ENCODE results near the gene ARHGEF26. TPM values are rescaled to one million over a fixed set of nuclear protein-coding genes. Genes with fewer than 3 reads are reported as not detected.

ARHGEF26 gene
- polyA plus RNA-seq, 3 donors: 0.05 TPM; not detected in 2

DNA sequence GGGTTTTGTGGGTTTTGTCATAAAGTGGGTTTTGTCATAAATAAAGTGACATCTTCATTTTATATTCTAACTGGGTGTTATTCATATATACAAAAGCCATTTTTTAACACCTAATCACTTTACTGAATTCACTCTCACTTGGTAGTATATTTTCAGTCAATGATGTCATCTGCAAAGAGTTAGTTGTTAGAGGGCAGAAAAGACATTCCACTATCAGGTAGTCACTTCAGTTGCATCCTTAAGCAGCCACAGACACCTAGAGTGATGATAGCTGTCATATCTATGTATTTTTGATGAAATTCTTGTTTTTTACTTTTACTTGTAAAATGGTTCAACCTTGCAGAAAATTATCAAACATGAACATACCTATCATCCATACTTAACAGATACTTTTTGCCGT, 114.1 kb downstream of the ARHGEF26 start:
- Histone ChIP-seq H3K36me3 (replicated peaks in 1 of 2; ENCODE audit: control insufficient read depth in 1 of 2, insufficient read depth in 2 of 2, low read length in 2 of 2) (no peaks in the 10 kb centered on the region), H2AFZ (ENCODE audit: insufficient read depth, low read depth, low read length, poor library complexity, severe bottlenecking) (no peak overlapping the region), H4K20me1 (ENCODE audit: insufficient read depth, low read length) (no peaks in the 10 kb centered on the region), H3K27ac (ENCODE audit: low read depth in 1 of 2, low read length in 2 of 2) (no peak overlapping the region), H3K9ac (ENCODE audit: insufficient read depth, low read length, poor library complexity, severe bottlenecking) (no peak overlapping the region), H3K9me3 (replicated peaks in 1 of 2; ENCODE audit: control insufficient read depth in 1 of 2, insufficient read depth in 1 of 2, low read length in 2 of 2) (no peaks in the 10 kb centered on the region), H3K79me2 (ENCODE audit: insufficient read depth, low read length) (no peaks in the 10 kb centered on the region), H3K4me3 (replicated peaks in 1 of 3; ENCODE audit: low read depth in 2 of 3, low read length in 3 of 3) (no peak overlapping the region), H3K4me2 (replicated peaks; ENCODE audit: extremely low read depth, low read length, poor library complexity, severe bottlenecking) (no peak overlapping the region), H3K4me1 (ENCODE audit: control insufficient read depth in 1 of 2, insufficient read depth in 2 of 2, low read length in 2 of 2) (no peaks in the 10 kb centered on the region), H3K27me3 (ENCODE audit: control insufficient read depth in 2 of 2, insufficient read depth in 2 of 2, low read length in 2 of 2) (no peaks in the 10 kb centered on the region)
- 100% methylated on average over 1 of the region's 1 CpG for WGBS (ENCODE audit: insufficient coverage)
- Mint-ChIP-seq H3K4me1 (no peaks in the 10 kb centered on the region), H3K36me3 (no peaks in the 10 kb centered on the region), H3K27ac (no peak overlapping the region), H3K9me3 (no peaks in the 10 kb centered on the region), H3K4me3 (no peak overlapping the region), H3K27me3 (ENCODE audit: low read depth in 3 of 3) (peaks cover 0 to 2% (median 0%) of the 10 kb centered on the region in 3 donors)
- intact Hi-C loops (cut with micrococcal nuclease): no loop called here
- DNase-seq: no peak
- TF ChIP-seq, protein P1, sequence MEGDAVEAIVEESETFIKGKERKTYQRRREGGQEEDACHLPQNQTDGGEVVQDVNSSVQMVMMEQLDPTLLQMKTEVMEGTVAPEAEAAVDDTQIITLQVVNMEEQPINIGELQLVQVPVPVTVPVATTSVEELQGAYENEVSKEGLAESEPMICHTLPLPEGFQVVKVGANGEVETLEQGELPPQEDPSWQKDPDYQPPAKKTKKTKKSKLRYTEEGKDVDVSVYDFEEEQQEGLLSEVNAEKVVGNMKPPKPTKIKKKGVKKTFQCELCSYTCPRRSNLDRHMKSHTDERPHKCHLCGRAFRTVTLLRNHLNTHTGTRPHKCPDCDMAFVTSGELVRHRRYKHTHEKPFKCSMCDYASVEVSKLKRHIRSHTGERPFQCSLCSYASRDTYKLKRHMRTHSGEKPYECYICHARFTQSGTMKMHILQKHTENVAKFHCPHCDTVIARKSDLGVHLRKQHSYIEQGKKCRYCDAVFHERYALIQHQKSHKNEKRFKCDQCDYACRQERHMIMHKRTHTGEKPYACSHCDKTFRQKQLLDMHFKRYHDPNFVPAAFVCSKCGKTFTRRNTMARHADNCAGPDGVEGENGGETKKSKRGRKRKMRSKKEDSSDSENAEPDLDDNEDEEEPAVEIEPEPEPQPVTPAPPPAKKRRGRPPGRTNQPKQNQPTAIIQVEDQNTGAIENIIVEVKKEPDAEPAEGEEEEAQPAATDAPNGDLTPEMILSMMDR (IDR thresholded peaks at IDR 0.05): no peak

GRCh38 chr3:154236331-154236730, 115.1 kb downstream of the ARHGEF26 start:
- no peaks in the 10 kb centered on the region for H3K27me3 ChIP-seq (ENCODE audit: control insufficient read depth in 2 of 2, insufficient read depth in 2 of 2, low read length in 2 of 2)
- no peaks in the 10 kb centered on the region for H4K20me1 ChIP-seq (ENCODE audit: insufficient read depth, low read length)
- no peak overlapping the region for H3K4me2 ChIP-seq (replicated peaks; ENCODE audit: extremely low read depth, low read length, poor library complexity, severe bottlenecking)
- no peaks in the 10 kb centered on the region for H3K4me1 ChIP-seq (ENCODE audit: control insufficient read depth in 1 of 2, insufficient read depth in 2 of 2, low read length in 2 of 2)
- Mint-ChIP-seq H3K9me3 (no peaks in the 10 kb centered on the region), H3K27ac (no peak overlapping the region), H3K36me3 (no peaks in the 10 kb centered on the region), H3K27me3 (ENCODE audit: low read depth in 3 of 3) (peaks cover 0 to 2% (median 1%) of the 10 kb centered on the region in 3 donors), H3K4me3 (no peak overlapping the region), H3K4me1 (peaks cover 4% of the 10 kb centered on the region)
- H3K4me3 ChIP-seq (replicated peaks in 1 of 3; ENCODE audit: low read depth in 2 of 3, low read length in 3 of 3): no peak overlapping the region
- H3K79me2 ChIP-seq (ENCODE audit: insufficient read depth, low read length): no peaks in the 10 kb centered on the region
- no peaks in the 10 kb centered on the region for H3K9me3 ChIP-seq (replicated peaks in 1 of 2; ENCODE audit: control insufficient read depth in 1 of 2, insufficient read depth in 1 of 2, low read length in 2 of 2)
- intact Hi-C loops (cut with micrococcal nuclease): no loop called here
- no peak overlapping the region for H3K27ac ChIP-seq (ENCODE audit: low read depth in 1 of 2, low read length in 2 of 2)
- TF ChIP-seq, protein P1 (IDR thresholded peaks at IDR 0.05): no peak
- H3K9ac ChIP-seq (ENCODE audit: insufficient read depth, low read length, poor library complexity, severe bottlenecking): no peak overlapping the region
- no peak overlapping the region for H2AFZ ChIP-seq (ENCODE audit: insufficient read depth, low read depth, low read length, poor library complexity, severe bottlenecking)
- no peaks in the 10 kb centered on the region for H3K36me3 ChIP-seq (replicated peaks in 1 of 2; ENCODE audit: control insufficient read depth in 1 of 2, insufficient read depth in 2 of 2, low read length in 2 of 2)
- DNase-seq: no peak
- no CpG with 5 or more reads among the region's 3 CpGs for WGBS (ENCODE audit: insufficient coverage)
